A549 treated with DMSO at 1 μM for 4 hours (cell line): Measurements from ENCODE around the gene TXNIP. TPM values are rescaled to one million over a fixed set of nuclear protein-coding genes. Genes with fewer than 3 reads are reported as not detected.

ENCODE experiments used
- total RNA-seq: library from RNA; stranded (reverse); fragments of 200-300 nt; extraction: Qiagen RNA extraction; gene quantifications from 5 replicates; pipeline ENCODE4 v1.2.3, GENCODE V29; 2022; ENCODE audit warnings: low read depth

TXNIP gene, protein sequence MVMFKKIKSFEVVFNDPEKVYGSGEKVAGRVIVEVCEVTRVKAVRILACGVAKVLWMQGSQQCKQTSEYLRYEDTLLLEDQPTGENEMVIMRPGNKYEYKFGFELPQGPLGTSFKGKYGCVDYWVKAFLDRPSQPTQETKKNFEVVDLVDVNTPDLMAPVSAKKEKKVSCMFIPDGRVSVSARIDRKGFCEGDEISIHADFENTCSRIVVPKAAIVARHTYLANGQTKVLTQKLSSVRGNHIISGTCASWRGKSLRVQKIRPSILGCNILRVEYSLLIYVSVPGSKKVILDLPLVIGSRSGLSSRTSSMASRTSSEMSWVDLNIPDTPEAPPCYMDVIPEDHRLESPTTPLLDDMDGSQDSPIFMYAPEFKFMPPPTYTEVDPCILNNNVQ
- 0.11 to 0.26 TPM (median 0.13 TPM) in 5 replicates for total RNA-seq

DNA sequence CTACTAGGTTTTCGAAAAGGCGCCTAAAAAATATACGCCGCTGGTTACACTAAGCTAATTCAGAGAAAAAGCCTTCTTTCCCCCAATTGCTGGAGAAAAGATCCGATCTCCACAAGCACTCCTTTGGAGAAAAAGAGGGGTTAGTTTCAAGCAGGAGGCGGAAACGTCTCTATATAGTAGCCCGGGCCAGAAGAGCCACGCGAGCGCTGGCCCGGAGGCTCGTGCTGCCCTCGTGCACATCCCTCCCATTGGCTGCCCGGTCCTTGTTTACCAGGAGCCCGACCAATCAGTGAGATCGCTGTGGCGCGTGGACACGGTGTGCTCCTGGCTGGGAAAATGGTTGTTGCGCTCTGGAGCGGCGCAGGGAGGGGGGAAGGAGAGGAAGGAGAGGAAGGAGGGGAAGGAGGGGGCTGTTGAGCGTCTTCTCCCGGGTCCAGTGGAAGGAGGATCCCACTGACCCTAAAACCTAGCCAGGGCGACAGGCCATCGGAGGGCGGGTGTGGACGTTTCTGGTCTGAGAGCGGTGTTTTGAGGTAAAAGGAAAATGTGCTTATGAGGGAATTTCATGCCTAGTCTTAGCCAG, at the start of gene TXNIP:
TSS of gene TXNIP (minus strand) at position 147 of the 583 bp plus-strand sequence. CDS start 313 bp downstream, outside the sequence.

DNA sequence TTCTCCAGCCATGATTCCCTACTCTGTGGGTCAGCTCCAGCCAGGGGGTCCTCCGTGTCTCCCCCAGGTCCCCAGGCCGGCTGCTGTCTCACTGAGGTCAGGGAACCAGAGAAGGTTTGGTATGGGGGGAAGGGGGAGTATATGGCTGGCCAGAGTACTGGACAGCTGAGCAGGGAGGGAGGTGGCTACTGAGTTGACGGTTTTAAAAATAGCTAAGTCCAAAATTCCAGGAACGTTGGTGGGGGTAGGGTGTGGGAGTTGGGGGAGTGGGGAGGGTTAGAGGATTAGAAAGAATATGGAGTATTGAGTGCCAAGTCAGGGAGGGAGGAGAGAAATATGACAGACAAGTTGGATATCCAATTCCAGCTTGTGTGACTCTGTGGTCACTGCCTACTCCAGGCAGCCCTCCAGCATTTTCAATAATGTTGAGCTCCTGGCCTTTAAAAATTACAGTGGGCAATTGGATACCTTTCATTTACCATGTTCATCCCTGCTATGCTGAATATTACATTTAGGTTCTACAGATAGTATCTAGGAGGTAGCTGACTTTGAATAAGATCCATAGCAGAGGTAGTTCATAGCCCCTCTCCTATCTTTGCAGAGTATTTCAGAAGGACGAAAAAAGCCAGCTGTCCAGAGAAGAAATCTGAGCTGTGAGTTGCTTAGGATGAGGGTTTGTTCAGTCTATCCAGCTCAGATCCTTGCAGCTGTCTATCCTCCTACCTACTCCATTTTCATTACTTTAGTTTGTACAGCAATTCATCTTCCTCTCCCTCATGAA, 25.4 kb upstream of the TXNIP start, which contains the start of gene HJV:
TSS of gene HJV (minus strand) at position 114 of the 781 bp plus-strand sequence. CDS start 1,504 bp downstream, outside the sequence.

DNA sequence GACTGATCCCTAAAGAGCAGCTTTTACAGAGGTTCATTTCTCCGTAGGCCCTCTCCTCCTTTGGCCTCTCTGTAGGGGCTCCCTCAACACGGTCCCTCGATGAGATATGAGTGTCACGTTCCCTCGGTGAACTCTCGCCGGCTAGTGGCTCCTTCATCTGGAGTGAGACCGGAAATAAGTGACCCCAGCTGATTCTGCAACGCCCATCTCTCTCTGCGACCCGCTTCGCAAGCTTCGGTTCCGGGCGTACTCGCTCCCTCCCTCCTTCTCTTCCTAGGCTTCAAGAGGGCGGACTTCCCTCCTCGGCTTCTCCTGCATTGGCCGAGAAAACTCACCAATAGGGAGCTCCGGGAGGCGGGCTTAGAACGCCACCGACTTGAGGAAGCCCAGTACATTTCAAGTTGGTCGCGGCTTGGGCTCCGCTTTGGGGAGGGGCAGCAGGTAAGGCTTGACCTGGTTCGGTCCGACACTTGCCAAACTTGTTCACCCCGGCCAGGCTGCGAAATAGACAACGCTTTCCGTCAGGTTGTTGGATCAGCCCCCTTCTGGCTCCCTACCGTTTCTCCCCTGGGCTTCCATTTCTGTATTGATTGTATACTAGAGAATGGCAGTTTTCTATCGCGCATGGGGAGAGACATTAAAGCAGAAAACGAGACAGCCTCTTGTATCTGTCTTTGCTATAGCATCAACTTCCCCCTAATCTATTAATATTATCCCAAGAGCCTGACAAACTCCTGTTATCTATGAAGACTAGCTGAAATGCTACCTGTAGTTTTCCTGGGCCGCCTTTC, 31.9 kb downstream of the TXNIP start, which contains the start of the genes ANKRD34A and POLR3GL:
TSS of gene ANKRD34A (minus strand) at position 248 of the 791 bp plus-strand sequence. CDS start 2,816 bp downstream, outside the sequence.
TSS of gene POLR3GL (plus strand) at position 363 of the 791 bp plus-strand sequence. CDS start 10,176 bp downstream, outside the sequence.

DNA sequence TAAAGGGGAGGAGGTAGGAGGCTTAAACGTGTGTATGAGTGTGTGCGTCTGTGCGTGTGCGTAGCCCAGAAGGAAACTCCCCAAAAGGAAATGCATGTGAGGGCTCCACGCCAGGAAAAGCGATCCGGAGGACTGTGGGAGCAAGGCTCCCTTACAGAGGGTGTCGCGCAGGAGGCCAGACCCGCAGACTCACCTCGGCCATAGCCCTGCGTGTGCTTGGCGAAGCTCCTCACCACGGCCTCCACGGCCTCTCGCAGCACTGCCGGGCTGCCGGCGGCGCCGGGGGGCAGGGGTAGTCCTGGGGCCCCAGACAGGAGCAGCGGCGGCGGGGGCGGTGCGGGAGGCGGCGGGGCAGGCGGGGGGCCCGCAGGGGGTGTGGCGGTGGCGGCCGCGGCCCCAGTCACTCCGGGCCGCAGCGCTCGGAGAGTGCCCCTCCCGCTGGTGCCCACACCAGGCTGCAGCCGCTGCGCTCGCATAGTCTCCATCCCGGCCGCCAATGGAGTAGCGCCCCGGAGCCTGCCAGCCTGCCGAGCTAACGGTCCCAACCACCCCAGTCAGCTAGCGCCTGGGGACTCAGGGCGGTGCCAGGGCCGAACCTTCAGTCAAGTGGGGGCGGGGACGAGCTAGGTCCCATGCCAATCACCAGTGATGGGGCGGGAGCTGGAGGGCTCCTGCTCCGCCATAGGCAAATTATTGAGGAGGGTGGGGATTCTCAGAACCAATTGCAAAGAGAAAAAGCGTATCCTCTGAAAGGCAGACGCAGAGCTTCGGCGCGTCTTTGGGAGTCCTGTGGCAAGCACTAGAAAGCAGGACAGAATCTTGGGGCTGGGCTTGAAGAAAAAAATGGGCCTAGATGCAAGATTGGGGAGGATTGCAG, 38.7 kb downstream of the TXNIP start, which contains the start of gene LIX1L:
TSS of gene LIX1L (minus strand) at position 575 of the 877 bp plus-strand sequence. CDS start at position 485, 90 bp downstream.

Other genes starting within 250 kb of the TXNIP start
- gene RNF115, start 172.5 kb downstream of the TXNIP start, total RNA-seq: 7.6 to 13.2 TPM (median 11.4 TPM) in 5 replicates
- gene POLR3C, start 172.4 kb downstream of the TXNIP start, total RNA-seq: 35.1 to 37.2 TPM (median 36.4 TPM) in 5 replicates
- 4.9 to 6.5 TPM (median 5.8 TPM) in 5 replicates for gene NUDT17, start 150.9 kb downstream of the TXNIP start, total RNA-seq
- 21.7 to 28.0 TPM (median 24.6 TPM) in 5 replicates for gene PIAS3, start 137.5 kb downstream of the TXNIP start, total RNA-seq
- gene ANKRD35, start 110.7 kb downstream of the TXNIP start, total RNA-seq: not detected in 5 replicates
- 0.29 to 0.37 TPM (median 0.36 TPM) in 5 replicates for gene ITGA10, start 86.5 kb downstream of the TXNIP start, total RNA-seq
- gene PEX11B, start 77.9 kb downstream of the TXNIP start, total RNA-seq: 21.3 to 26.2 TPM (median 23.2 TPM) in 5 replicates
- 184 to 223 TPM (median 198 TPM) in 5 replicates for gene RBM8A, start 69.1 kb downstream of the TXNIP start, total RNA-seq
- 8.6 to 10.5 TPM (median 9.9 TPM) in 5 replicates for gene LIX1L, start 38.6 kb downstream of the TXNIP start, total RNA-seq
- 0.17 to 0.69 TPM (median 0.23 TPM) in 5 replicates for gene ANKRD34A, start 32.0 kb downstream of the TXNIP start, total RNA-seq
- gene POLR3GL, start 31.9 kb downstream of the TXNIP start, total RNA-seq: 9.0 to 9.6 TPM (median 9.2 TPM) in 5 replicates
- not detected in 5 replicates for gene HJV, start 25.2 kb upstream of the TXNIP start, total RNA-seq
- 0.55 to 0.76 TPM (median 0.61 TPM) in 5 replicates for gene NBPF10, start 148.2 kb upstream of the TXNIP start, total RNA-seq
- 12.0 to 15.2 TPM (median 14.5 TPM) in 5 replicates for gene NOTCH2NLA, start 232.4 kb upstream of the TXNIP start, total RNA-seq